Neural progenitor cell (in vitro differentiated cells): ENCODE results near the gene TRPM1.

Experiments
- CTCF ChIP-seq: fragments of 200-600 bp; sonication (generic); IDR thresholded peaks from 2 replicates; pipeline ENCODE4 v1.5.1; 2017; ENCODE audit warnings: antibody characterized with exemption, mild to moderate bottlenecking
- EZH2 ChIP-seq: fragments of 200-600 bp; sonication (generic); IDR thresholded peaks from 2 replicates; pipeline ENCODE4 v1.6.1; 2017; ENCODE audit warnings: antibody characterized with exemption, mild to moderate bottlenecking, moderate library complexity
- EZH2phosphoT487 ChIP-seq: fragments of 200-600 bp; sonication (generic); IDR thresholded peaks from 2 replicates; pipeline ENCODE4 v1.6.1; 2017; ENCODE audit warnings: antibody characterized with exemption

GRCh38 chr15:31131853-31132375 is 30.4 kb upstream of the TRPM1 start:
- no peak for TF ChIP-seq CTCF
- TF ChIP-seq EZH2 = no peak
- TF ChIP-seq EZH2phosphoT487 = no peak
